Panc1 (cell line): ENCODE measurements around the gene TCF7. TPM values are rescaled to one million over a fixed set of nuclear protein-coding genes. Genes with fewer than 3 reads are reported as not detected.

ENCODE experiments used
- ATAC-seq: fragments of 200-7000 bp; cut with Tn5 transposase; 2 replicates; pipeline ENCODE4 v1.9.1; 2020; ENCODE audit warnings: mild to moderate bottlenecking, moderate library complexity
- BruUV-seq: library from RNA; stranded (reverse); fragments of 400-500 nt; replicated peaks from 2 replicates; lab custom pipeline; 2021; lab: Mats Ljungman, UMichigan
- CTCF ChIA-PET: fragments of 300-600 bp; sonication (Branson Sonifier 250); formaldehyde crosslinking; loops from one replicate; lab custom pipeline; 2022; ENCODE audit warnings: antibody characterized with exemption; lab: Charles Lee
- POLR2A ChIA-PET: fragments of 300-600 bp; sonication (Branson Sonifier 250); formaldehyde crosslinking; loops from one replicate; lab custom pipeline; 2022; ENCODE audit warnings: antibody characterized with exemption; lab: Charles Lee
- DNase-seq: peaks from one replicate; pipeline ENCODE4 v3.0.0-alpha.2; 2010; ENCODE audit warnings: low read depth, low spot score
- H3K27ac ChIP-seq: 2 replicates; pipeline ENCODE4 v1.5.1; 2011; ENCODE audit warnings: mild to moderate bottlenecking, low read length, inconsistent platforms
- H3K27me3 ChIP-seq: fragments of 200-500 bp; sonication (Bioruptor generic); 2 replicates; pipeline ENCODE4 v1.6.0; 2014; ENCODE audit warnings: low read length, inconsistent platforms; ENCODE audit not compliant: control insufficient read depth, insufficient read depth
- H3K36me3 ChIP-seq: fragments of 200-500 bp; sonication (Bioruptor generic); 2 replicates; pipeline ENCODE4 v1.5.1; 2014; ENCODE audit warnings: inconsistent platforms, mild to moderate bottlenecking, low read length, moderate library complexity; ENCODE audit not compliant: control insufficient read depth, insufficient read depth
- H3K4me1 ChIP-seq: 2 replicates; pipeline ENCODE4 v1.5.1; 2011; ENCODE audit warnings: inconsistent platforms, mild to moderate bottlenecking, low read length, moderate library complexity; ENCODE audit not compliant: control insufficient read depth, insufficient read depth
- H3K4me3 ChIP-seq, 2 experiments: 2 replicates each; pipeline ENCODE4 v1.5.1; 2011 to 2012; ENCODE audit warnings: low read depth in 2 of 2, low read length in 2 of 2, mild to moderate bottlenecking in 2 of 2, inconsistent platforms in 1 of 2, moderate library complexity in 1 of 2
- H3K9me3 ChIP-seq: fragments of 200-500 bp; sonication (Bioruptor generic); 2 replicates; pipeline ENCODE4 v1.5.1; 2014; ENCODE audit warnings: low read depth, mild to moderate bottlenecking, inconsistent platforms, low read length, moderate library complexity; ENCODE audit not compliant: control insufficient read depth, insufficient read depth
- POLR2AphosphoS5 ChIP-seq: IDR thresholded peaks from 2 replicates; pipeline ENCODE4 v1.6.1; 2012; ENCODE audit warnings: mild to moderate bottlenecking, low read depth, low read length, moderate library complexity
- SIN3A ChIP-seq: IDR thresholded peaks from 2 replicates; pipeline ENCODE4 v1.6.1; 2012; ENCODE audit warnings: low read depth, mild to moderate bottlenecking, low read length, moderate library complexity, borderline replicate concordance; ENCODE audit not compliant: insufficient read depth
- TCF7L2 ChIP-seq: IDR thresholded peaks from 2 replicates; pipeline ENCODE4 v1.6.1; 2011; ENCODE audit warnings: mild to moderate bottlenecking, low read depth, low read length, inconsistent platforms
- in situ Hi-C: cut with HindIII; loops from 2 replicates; pipeline ENCODE4 v1.10.0; 2016; ENCODE audit warnings: low sequenced_read_pairs, low pct_unique_long_range_greater_than_20kb
- intact Hi-C: fragments of 100-400 bp; cut with micrococcal nuclease; formaldehyde crosslinking; loops from one replicate; pipeline ENCODE4 v1.10.0; 2022; ENCODE audit not compliant: unreplicated experiment
- total RNA-seq: library from RNA; stranded (reverse); gene quantifications from one replicate; pipeline ENCODE4 v1.2.1, GENCODE V29; 2021; ENCODE audit not compliant: unreplicated experiment
- TF ChIP-seq, protein P1 (sequence below): fragments of 450-650 bp; IDR thresholded peaks from 2 replicates; pipeline ENCODE4 v1.5.1; 2017; ENCODE audit warnings: mild to moderate bottlenecking
- TF ChIP-seq, protein P2 (sequence below), 2 experiments: IDR thresholded peaks; 2 replicates each; pipeline ENCODE4 v1.6.1; 2011 to 2012; ENCODE audit warnings: low read depth in 2 of 2, control low read depth in 1 of 2, low read length in 1 of 2, mild to moderate bottlenecking in 1 of 2, moderate library complexity in 1 of 2; ENCODE audit not compliant: insufficient read depth in 1 of 2

TCF7 gene
- total RNA-seq, 1 experiment from 2014 or later: 24.0 TPM

DNA sequence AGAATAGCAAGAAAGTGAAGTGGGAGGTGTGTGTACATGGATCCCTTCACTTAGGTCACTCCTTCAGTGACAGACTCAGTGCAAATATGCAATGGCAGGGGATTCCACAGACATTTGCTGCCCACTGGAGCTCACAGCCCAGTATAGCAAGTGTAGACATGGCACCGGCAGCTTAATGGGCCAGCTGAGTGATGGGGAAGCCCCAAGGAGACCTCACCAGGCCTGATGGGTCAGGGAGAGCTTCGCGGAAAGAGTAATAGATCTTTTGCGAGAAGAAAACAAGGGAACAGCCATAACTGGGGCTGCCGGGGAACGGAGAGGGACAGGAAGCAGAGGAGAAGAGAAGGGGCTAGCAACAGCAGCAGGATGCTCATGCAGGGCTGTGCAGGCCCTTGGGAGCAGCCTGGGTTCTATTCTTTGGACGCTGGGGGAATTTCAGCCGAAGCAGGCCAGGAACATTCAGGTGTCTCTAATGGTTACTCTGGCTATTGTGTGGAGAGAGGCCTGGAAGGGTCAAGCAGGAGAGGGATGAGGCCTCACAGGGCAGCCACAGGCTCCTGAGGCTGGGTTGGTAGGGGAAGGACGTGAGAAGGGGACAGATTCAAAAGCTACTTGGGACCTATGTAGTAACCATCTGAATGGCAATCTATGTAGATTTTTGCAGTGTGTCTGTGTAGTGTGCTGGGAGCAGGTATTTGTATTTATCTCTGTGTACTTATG is 27.0 kb downstream of the TCF7 start:
- Histone ChIP-seq H3K36me3 (peaks cover 2% of the 10 kb centered on the region; the same call in 1 of the 2 replicates), H3K27ac (no peak overlapping the region), H3K9me3 (no peaks in the 10 kb centered on the region), H3K27me3 (no peaks in the 10 kb centered on the region), H3K4me3 (no peak overlapping the region), H3K4me1 (peaks cover 36% of the 10 kb centered on the region)
- ChIA-PET CTCF (interaction anchor here (0.5 to 2.7 kb wide), 7 partner anchors 13 to 868 kb away, joined by 3 to 29 read pairs (median 5); no protein-coding TSS in a partner anchor), POLR2A (no interaction called here)
- ATAC-seq (no peak), DNase-seq (no peak)
- TF ChIP-seq, protein P1, sequence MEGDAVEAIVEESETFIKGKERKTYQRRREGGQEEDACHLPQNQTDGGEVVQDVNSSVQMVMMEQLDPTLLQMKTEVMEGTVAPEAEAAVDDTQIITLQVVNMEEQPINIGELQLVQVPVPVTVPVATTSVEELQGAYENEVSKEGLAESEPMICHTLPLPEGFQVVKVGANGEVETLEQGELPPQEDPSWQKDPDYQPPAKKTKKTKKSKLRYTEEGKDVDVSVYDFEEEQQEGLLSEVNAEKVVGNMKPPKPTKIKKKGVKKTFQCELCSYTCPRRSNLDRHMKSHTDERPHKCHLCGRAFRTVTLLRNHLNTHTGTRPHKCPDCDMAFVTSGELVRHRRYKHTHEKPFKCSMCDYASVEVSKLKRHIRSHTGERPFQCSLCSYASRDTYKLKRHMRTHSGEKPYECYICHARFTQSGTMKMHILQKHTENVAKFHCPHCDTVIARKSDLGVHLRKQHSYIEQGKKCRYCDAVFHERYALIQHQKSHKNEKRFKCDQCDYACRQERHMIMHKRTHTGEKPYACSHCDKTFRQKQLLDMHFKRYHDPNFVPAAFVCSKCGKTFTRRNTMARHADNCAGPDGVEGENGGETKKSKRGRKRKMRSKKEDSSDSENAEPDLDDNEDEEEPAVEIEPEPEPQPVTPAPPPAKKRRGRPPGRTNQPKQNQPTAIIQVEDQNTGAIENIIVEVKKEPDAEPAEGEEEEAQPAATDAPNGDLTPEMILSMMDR: no peak
- TF ChIP-seq POLR2AphosphoS5 (no peak), TCF7L2 (no peak), SIN3A (no peak)
- TF ChIP-seq, protein P2, sequence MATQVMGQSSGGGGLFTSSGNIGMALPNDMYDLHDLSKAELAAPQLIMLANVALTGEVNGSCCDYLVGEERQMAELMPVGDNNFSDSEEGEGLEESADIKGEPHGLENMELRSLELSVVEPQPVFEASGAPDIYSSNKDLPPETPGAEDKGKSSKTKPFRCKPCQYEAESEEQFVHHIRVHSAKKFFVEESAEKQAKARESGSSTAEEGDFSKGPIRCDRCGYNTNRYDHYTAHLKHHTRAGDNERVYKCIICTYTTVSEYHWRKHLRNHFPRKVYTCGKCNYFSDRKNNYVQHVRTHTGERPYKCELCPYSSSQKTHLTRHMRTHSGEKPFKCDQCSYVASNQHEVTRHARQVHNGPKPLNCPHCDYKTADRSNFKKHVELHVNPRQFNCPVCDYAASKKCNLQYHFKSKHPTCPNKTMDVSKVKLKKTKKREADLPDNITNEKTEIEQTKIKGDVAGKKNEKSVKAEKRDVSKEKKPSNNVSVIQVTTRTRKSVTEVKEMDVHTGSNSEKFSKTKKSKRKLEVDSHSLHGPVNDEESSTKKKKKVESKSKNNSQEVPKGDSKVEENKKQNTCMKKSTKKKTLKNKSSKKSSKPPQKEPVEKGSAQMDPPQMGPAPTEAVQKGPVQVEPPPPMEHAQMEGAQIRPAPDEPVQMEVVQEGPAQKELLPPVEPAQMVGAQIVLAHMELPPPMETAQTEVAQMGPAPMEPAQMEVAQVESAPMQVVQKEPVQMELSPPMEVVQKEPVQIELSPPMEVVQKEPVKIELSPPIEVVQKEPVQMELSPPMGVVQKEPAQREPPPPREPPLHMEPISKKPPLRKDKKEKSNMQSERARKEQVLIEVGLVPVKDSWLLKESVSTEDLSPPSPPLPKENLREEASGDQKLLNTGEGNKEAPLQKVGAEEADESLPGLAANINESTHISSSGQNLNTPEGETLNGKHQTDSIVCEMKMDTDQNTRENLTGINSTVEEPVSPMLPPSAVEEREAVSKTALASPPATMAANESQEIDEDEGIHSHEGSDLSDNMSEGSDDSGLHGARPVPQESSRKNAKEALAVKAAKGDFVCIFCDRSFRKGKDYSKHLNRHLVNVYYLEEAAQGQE (IDR thresholded peaks at IDR 0.05; ENCODE audit: insufficient read depth in 1 of 2, low read depth in 2 of 2, low read length in 1 of 2): no peak
- intact Hi-C loops (no loop called here), in situ Hi-C loops (no loop called here)
- no TSS peak for BruUV-seq

- DNase-seq (no peak), ATAC-seq (no peak)
- TF ChIP-seq TCF7L2 (no peak), SIN3A (no peak), POLR2AphosphoS5 (no peak)
- TF ChIP-seq, protein P2 (IDR thresholded peaks at IDR 0.05; ENCODE audit: insufficient read depth in 1 of 2, low read depth in 2 of 2, low read length in 1 of 2): no peak
- TF ChIP-seq, protein P1: no peak
- H3K4me1 ChIP-seq: peaks cover 33% of the 10 kb centered on the region
- peaks cover 2% of the 10 kb centered on the region; the same call in 1 of the 2 replicates for H3K36me3 ChIP-seq
- intact Hi-C loops (no loop called here), in situ Hi-C loops (no loop called here)
- no peak overlapping the region for H3K4me3 ChIP-seq
- H3K27ac ChIP-seq: no peak overlapping the region
- CTCF ChIA-PET: interaction anchor here (0.7 to 2.7 kb wide), 3 partner anchors 102 to 116 kb away, joined by 3 to 29 read pairs (median 10); no protein-coding TSS in a partner anchor
- POLR2A ChIA-PET: interaction anchor here (0.6 kb wide), 1 partner anchor 22 kb away, joined by 5 read pairs; no protein-coding TSS in a partner anchor
- no TSS peak for BruUV-seq
- no peaks in the 10 kb centered on the region for H3K9me3 ChIP-seq
- no peaks in the 10 kb centered on the region for H3K27me3 ChIP-seq
Measured at GRCh38 chr5:134142052-134142451, 27.6 kb downstream of the TCF7 start.
